KBM-7 (cell line): Measurements from ENCODE around the gene CXCL9.
"Not testable (repeated sequence)": the region's sequence is repeated elsewhere in the genome, so short reads cannot be mapped to it uniquely, and the experiment has no call there.

Experiments
- DNase-seq: peaks from one replicate; pipeline ENCODE4 v3.0.0-alpha.2; 2015
- in situ Hi-C: fragments of 300-500 bp; cut with MboI; formaldehyde crosslinking; loops from 2 replicates; pipeline ENCODE4 v1.14.3; 2020; ENCODE audit warnings: low sequenced_read_pairs, low pct_unique_long_range_greater_than_20kb, mixed read lengths

CXCL9 gene

GRCh38 chr4:76007089-76007862 is at the start of gene CXCL9:
Gene CXCL9 (minus strand): TSS chr4:76007509. CDS start chr4:76007449, 60 bp downstream.
- no peak for DNase-seq
- in situ Hi-C loops = no loop called here

DNA sequence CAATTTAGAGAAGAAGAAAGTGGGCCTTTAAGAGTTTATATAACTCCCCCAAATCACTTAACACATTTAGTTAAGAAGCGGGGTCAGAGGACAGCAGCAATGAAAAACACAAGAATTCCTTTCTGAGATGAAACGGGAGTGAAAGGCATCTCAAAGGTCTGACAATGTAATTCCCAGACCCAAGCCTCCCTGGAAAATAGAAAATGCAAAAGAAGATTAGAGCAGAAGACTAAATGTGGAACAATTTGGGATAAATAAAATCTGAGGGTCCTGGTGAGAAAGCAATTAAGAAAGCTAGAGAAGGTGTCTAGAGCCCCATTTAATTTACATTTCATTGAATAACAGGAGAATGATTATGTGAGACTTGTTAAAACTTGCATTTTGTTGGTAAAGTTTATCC is 48.1 kb upstream of the CXCL9 start:
- in situ Hi-C loops = no loop called here
- no peak for DNase-seq

GRCh38 chr4:76055016-76055415 is 47.7 kb upstream of the CXCL9 start:
- no peak for DNase-seq
- in situ Hi-C loops = no loop called here

DNA sequence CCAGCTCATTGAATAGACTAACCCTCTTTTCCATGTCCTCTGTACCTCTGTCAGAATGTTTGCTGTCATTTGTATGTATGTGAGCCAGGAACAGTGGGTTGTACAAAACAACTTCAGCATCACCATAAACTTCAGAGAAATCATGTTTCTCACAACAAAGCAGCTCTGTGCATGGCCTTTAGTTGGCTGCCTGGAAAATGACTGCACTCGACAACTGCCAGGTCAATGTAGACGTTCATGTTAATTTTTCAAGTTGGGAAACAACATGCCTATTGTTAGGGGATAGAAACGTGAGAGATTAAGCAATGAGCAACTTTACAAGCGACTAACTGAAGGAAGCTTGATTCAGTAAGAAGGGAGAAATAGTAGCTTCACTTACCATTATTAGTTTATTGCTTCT is 46.4 kb upstream of the CXCL9 start:
- no peak for DNase-seq
- in situ Hi-C loops = no loop called here

DNA sequence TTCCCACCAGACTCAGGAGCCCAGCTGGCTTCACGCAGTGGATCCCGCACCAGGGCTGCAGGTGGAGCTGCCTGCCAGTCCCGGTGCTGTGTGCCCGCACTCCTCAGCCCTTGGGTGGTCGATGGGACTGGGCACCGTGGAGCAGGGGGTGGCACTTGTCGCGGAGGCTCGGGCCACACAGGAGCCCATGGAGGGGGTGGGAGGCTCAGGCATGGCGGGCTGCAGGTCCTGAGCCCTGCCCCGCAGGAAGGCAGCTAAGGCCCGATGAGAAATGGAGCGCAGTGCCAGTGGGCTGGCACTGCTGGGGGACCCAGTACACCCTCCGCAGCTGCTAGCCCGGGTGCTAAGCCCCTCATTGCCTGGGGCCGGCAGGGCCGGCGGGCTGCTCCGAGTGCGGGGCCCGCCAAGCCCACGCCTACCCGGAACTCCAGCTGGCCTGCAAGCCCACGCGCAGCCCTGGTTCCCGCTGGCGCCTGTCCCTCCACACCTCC is 43.3 kb upstream of the CXCL9 start:
- in situ Hi-C loops, DNase-seq: not testable (repeated sequence)

DNA sequence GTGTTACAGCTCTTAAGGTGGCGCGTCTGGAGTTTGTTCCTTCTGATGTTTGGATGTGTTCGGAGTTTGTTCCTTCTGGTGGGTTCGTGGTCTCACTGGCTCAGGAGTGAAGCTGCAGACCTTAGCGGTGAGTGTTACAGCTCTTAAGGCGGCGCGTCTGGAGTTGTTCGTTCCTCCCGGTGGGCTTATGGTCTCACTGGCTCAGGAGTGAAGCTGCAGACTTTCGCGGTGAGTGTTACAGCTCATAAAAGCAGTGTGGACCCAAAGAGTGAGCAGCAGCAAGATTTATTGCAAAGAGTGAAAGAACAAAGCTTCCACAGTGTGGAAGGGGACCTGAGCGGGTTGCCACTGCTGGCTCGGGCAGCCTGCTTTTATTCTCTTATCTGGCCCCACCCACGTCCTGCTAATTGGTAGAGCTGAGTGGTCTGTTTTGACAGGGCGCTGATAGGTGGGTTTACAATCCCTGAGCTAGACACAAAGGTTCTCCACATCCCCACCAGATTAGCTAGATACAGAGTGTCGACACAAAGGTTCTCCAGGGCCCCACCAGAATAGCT is 42.6 kb upstream of the CXCL9 start:
- in situ Hi-C loops, DNase-seq: not testable (repeated sequence)

GRCh38 chr4:76044686-76045085 is 37.4 kb upstream of the CXCL9 start:
- DNase-seq, in situ Hi-C loops: not testable (repeated sequence)

GRCh38 chr4:76043306-76043705 is 36.0 kb upstream of the CXCL9 start:
- in situ Hi-C loops, DNase-seq: not testable (repeated sequence)

GRCh38 chr4:76042241-76042998 is 35.1 kb upstream of the CXCL9 start:
- DNase-seq = not testable (repeated sequence)

DNA sequence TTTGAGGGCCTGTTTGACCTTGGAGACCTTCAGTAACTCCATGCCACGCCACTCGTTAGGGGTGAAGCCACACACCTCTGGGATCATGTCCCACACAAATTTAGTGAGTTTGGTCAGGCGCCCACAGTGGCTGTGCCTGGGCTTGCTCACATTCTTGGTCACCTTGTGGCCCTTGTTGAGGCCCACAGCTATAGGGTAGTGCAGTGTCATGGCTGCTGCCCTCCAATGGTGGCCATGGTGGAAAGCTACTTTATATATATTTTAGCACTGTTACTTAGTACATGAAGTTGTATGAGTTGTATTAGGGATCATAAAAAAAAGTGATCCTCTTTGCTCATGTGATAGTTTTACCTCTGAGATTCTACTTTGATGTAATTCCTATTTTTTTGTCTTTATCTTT is 29.5 kb upstream of the CXCL9 start:
- in situ Hi-C loops = no loop called here
- no peak for DNase-seq

More at GRCh38 chr4:76042241-76042998, 35.1 kb upstream of the CXCL9 start:
- in situ Hi-C loops = not testable (repeated sequence)

DNA sequence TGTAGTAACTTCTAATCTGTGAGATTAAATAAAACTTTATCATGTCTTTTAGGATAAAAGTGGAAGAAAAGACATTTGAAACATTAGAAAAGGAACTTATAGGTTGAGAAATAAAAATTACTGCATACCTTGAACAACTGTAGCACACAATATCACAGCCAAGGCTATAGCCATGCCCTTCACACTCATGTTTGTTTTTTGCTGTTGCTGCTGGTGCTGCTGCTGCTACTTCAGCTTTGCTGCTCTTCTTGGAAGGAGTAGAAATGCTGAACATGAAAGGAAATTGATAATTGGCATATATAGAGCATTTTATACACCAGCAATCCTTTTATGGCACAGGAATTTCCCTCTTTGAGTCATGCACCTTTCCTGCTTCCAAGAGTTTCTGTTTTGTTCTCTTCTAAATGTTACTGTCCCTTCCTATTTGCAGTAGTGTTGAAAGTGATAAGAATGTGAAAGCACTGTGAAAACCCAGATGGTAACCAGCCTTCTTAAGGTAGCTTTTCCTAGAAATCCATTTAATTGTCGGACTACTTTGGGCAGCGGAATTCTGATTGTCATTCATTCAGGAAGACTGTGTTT is 28.6 kb upstream of the CXCL9 start, which contains the start of gene CXCL11:
Gene CXCL11, minus strand, starts transcription at position 272 of the 582 bp plus-strand sequence. Its CDS starts 83 bp downstream, at position 189.
- in situ Hi-C loops = no loop called here

GRCh38 chr4:76035141-76035540 is 27.8 kb upstream of the CXCL9 start:
- in situ Hi-C loops = no loop called here
- DNase-seq = no peak

More for the DNA sequence above, 28.6 kb upstream of the CXCL9 start, which contains the start of gene CXCL11:
- no peak for DNase-seq

DNA sequence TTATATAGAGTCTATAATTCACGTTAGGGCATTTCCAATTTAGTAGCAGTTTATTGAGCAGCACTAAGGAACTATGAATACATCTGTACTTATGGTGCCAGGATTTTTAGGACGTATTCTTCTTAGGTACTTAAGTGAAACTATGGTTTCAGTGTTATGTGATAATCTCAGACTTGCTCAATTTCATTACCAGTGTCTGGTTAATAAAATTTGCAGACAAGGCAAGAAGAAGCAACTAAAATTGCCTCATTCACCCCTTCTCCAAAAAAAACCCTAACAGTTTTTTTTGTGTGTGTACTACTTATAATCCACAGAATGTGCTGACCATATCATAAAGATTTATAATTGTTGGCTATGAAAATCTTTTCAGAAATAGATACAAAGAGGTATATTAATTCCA is 22.0 kb upstream of the CXCL9 start:
- in situ Hi-C loops = no loop called here
- DNase-seq = no peak

- in situ Hi-C loops = no loop called here
- peak; percentile 62 for DNase-seq
These were observed 21.0 kb upstream of the CXCL9 start for GRCh38 chr4:76028350-76028765.

- in situ Hi-C loops = no loop called here
- peak; percentile 9 for DNase-seq
These were observed 16.8 kb upstream of the CXCL9 start for GRCh38 chr4:76024065-76024464.

DNA sequence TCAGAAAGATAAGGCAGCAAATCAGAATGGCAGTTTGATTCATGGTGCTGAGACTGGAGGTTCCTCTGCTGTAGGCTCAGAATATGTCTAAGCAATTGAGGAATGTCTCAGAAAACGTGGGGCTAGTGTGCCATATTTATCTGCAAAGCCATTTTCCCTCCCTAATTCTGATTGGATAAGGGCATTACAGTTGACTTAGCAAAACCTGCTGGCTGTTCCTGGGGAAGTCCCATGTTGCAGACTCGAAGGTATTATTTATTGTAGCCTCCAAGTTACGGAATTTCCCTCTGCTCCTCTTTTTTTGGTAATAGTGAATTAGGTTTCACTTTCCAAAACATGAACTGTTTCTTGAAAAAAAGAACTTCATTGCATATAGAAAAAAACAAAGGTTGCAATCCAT is 16.1 kb upstream of the CXCL9 start, which contains the start of gene CXCL10:
Gene CXCL10, minus strand, starts transcription at position 109 of the 400 bp plus-strand sequence. Its CDS starts 66 bp downstream, at position 43.
- no peak for DNase-seq
- in situ Hi-C loops = no loop called here

DNA sequence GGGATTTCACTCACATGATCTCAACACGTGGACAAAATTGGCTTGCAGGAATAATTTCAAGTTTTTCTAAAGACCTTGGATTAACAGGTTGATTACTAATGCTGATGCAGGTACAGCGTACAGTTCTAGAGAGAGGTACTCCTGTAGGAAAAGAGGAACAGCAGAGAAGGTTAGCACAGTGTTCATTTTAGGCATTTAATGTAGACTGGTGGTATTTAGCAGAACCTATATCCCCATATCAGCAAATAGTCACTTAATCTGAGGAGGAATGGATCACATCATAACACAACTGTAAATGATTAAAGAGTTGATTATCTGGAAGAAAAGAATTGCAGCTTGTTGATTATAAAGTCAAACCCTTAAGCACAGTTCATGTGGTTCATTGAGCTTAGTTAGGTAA is 15.4 kb upstream of the CXCL9 start:
- in situ Hi-C loops = no loop called here
- DNase-seq = no peak

- DNase-seq = no peak
- in situ Hi-C loops = no loop called here
These were observed 14.7 kb upstream of the CXCL9 start for GRCh38 chr4:76022031-76022430.

DNA sequence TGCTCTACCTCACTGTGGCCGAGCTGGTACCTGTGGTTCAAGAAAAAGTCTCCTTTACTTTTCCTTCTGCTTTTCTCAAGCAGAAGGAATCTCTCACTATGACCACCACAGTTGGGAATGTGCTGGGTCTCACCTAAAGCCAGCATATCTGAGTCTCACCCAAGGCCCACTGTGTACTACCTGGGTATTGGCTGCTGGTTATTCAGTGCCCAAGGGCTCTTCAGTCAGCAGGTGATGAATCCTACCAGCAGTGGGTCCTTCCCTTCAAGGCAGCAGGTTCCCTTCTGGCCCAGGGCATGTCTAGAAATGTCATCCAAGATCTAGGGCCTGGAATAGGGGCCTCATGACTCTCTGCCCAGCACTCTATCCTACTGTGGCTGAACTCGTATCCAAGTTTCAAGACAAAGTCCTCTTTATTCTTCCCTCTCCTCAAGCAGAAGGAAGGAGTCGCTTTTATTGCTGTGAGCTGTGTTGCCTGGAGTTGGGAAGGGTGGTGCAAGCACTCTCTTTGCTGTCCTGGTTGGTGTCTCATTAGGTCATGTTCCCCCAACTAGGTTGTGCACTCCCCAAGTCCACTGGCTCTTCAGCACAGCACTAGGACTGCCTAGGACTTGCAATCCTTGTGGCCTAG is 9.9 kb upstream of the CXCL9 start:
- no peak for DNase-seq
- in situ Hi-C loops = no loop called here
